K562 treated with DMSO at 1 percent for 4 hours (cell line): ENCODE data around the gene TNFSF15. TPM values are rescaled to one million over a fixed set of nuclear protein-coding genes. Genes with fewer than 3 reads are reported as not detected.

ENCODE experiments used
- total RNA-seq: library from RNA; unstranded; fragments of 300-600 nt; gene quantifications from 2 replicates; pipeline ENCODE4 v1.2.3, GENCODE V29; 2022; ENCODE audit not compliant: insufficient read depth

The TNFSF15 gene
- not detected in 2 replicates for total RNA-seq

GRCh38 chr9:114805670-114806525, at the start of gene TNFSF15:
TSS of gene TNFSF15 (minus strand) at chr9:114806039. CDS start at chr9:114806012, 27 bp downstream.

Other genes with a start within 250 kb of the TNFSF15 start
- 121 and 129 TPM in 2 replicates for gene ATP6V1G1, start 218.3 kb downstream of the TNFSF15 start, total RNA-seq
- 7.3 and 9.4 TPM in 2 replicates for gene TMEM268, start 194.7 kb downstream of the TNFSF15 start, total RNA-seq
- gene TEX53, start 148.2 kb downstream of the TNFSF15 start, total RNA-seq, result not detected in 2 replicates
- gene TEX48, start 123.8 kb downstream of the TNFSF15 start, total RNA-seq, result not detected in 2 replicates
- not detected in 2 replicates for gene TNFSF8, start 124.6 kb upstream of the TNFSF15 start, total RNA-seq